ENCODE results near the gene IGLL5.

The IGLL5 gene

GRCh38 chr22:22887621-22888503 lies at the start of gene IGLL5:
IGLL5 (plus strand) TSS chr22:22887816; CDS start chr22:22888054, 238 bp downstream.
- no peak for TF ChIP-seq MAX (IDR thresholded peaks at IDR 0.05; ENCODE audit: low read depth, low read length)
- no peak for TF ChIP-seq POLR2A (IDR thresholded peaks at IDR 0.05; ENCODE audit: extremely low read depth, insufficient read length)
- TF ChIP-seq CTCF (IDR thresholded peaks at IDR 0.05; ENCODE audit: low read depth, low read length): no peak
- no peak for TF ChIP-seq MYC (IDR thresholded peaks at IDR 0.05; ENCODE audit: low read depth, low read length)
- H3K4me3 ChIP-seq (ENCODE audit: low read depth, low read length): no peak within 1 kb of the TSS
- DNase-seq (ENCODE audit: low read depth): no peak

GRCh38 chr22:22838148-22838786 lies 49.3 kb upstream of the IGLL5 start:
- peak; percentile 56 for DNase-seq (ENCODE audit: low read depth)
- TF ChIP-seq MYC (IDR thresholded peaks at IDR 0.05; ENCODE audit: low read depth, low read length): no peak
- TF ChIP-seq MAX (IDR thresholded peaks at IDR 0.05; ENCODE audit: low read depth, low read length): no peak
- TF ChIP-seq CTCF (IDR thresholded peaks at IDR 0.05; ENCODE audit: low read depth, low read length): no peak
- TF ChIP-seq POLR2A (IDR thresholded peaks at IDR 0.05; ENCODE audit: extremely low read depth, insufficient read length): no peak
- no peak overlapping the region for H3K4me3 ChIP-seq (ENCODE audit: low read depth, low read length)

GRCh38 chr22:22839570-22840314 lies 47.9 kb upstream of the IGLL5 start:
- TF ChIP-seq POLR2A (IDR thresholded peaks at IDR 0.05; ENCODE audit: extremely low read depth, insufficient read length) (no peak), MAX (IDR thresholded peaks at IDR 0.05; ENCODE audit: low read depth, low read length) (no peak), CTCF (IDR thresholded peaks at IDR 0.05; ENCODE audit: low read depth, low read length) (no peak), MYC (IDR thresholded peaks at IDR 0.05; ENCODE audit: low read depth, low read length) (no peak)
- DNase-seq (ENCODE audit: low read depth): no peak
- H3K4me3 ChIP-seq (ENCODE audit: low read depth, low read length): no peak overlapping the region

- H3K4me3 ChIP-seq (ENCODE audit: low read depth, low read length): no peak overlapping the region
- TF ChIP-seq MAX (IDR thresholded peaks at IDR 0.05; ENCODE audit: low read depth, low read length): no peak
- no peak for TF ChIP-seq POLR2A (IDR thresholded peaks at IDR 0.05; ENCODE audit: extremely low read depth, insufficient read length)
- TF ChIP-seq CTCF (IDR thresholded peaks at IDR 0.05; ENCODE audit: low read depth, low read length): no peak
- no peak for TF ChIP-seq MYC (IDR thresholded peaks at IDR 0.05; ENCODE audit: low read depth, low read length)
- DNase-seq (ENCODE audit: low read depth): no peak
These were observed 46.8 kb upstream of the IGLL5 start for GRCh38 chr22:22840780-22841179.

GRCh38 chr22:22841598-22841997 lies 46.0 kb upstream of the IGLL5 start:
- TF ChIP-seq MAX (IDR thresholded peaks at IDR 0.05; ENCODE audit: low read depth, low read length): no peak
- TF ChIP-seq MYC (IDR thresholded peaks at IDR 0.05; ENCODE audit: low read depth, low read length): no peak
- no peak for TF ChIP-seq POLR2A (IDR thresholded peaks at IDR 0.05; ENCODE audit: extremely low read depth, insufficient read length)
- no peak for TF ChIP-seq CTCF (IDR thresholded peaks at IDR 0.05; ENCODE audit: low read depth, low read length)
- no peak for DNase-seq (ENCODE audit: low read depth)

More at GRCh38 chr22:22841598-22841997, 46.0 kb upstream of the IGLL5 start:
- H3K4me3 ChIP-seq (ENCODE audit: low read depth, low read length): no peak overlapping the region
